Measurements from ENCODE around the gene ADCY7. TPM values are rescaled to one million over a fixed set of nuclear protein-coding genes. Genes with fewer than 3 reads are reported as not detected.

Gene ADCY7
- total RNA-seq, 1 experiment from 2014 or later: 5.9 TPM

- TF ChIP-seq ELF4 (CRISPR knock-in tag; IDR thresholded peaks at IDR 0.05; ENCODE audit: low read depth) (no peak), ERG (CRISPR knock-in tag; IDR thresholded peaks at IDR 0.05) (no peak)
Observed at GRCh38 chr16:50263940-50264929, 2.1 kb upstream of the ADCY7 start (continued).

GRCh38 chr16:50265260-50265659, 1.1 kb upstream of the ADCY7 start:
- Mint-ChIP-seq H3K9me3 (peaks cover 3% of the 10 kb centered on the region; the same call in 1 of the 2 replicates), H3K36me3 (no peaks in the 10 kb centered on the region), H3K4me3 (no peak overlapping the region), H3K27me3 (ENCODE audit: low read depth) (no peaks in the 10 kb centered on the region; the same call in 1 of the 2 replicates), H3K4me1 (peaks cover 12% of the 10 kb centered on the region), H3K27ac (no peak overlapping the region)
- TF ChIP-seq TP53 (CRISPR knock-in tag; IDR thresholded peaks at IDR 0.05): no peak
- no peak for TF ChIP-seq ESRRA (CRISPR knock-in tag; IDR thresholded peaks at IDR 0.05; ENCODE audit: borderline replicate concordance)
- TF ChIP-seq ATF6 (CRISPR knock-in tag; IDR thresholded peaks at IDR 0.05): no peak
- DNase-seq (ENCODE audit: low spot score): no peak
- ATAC-seq: peak; percentile 50
- ChIA-PET CTCF (no interaction called here), POLR2A (no interaction called here)

- no peaks in the 10 kb centered on the region for H3K9me3 Mint-ChIP-seq
- ChIA-PET POLR2A (interaction anchor here (0.6 kb wide), 1 partner anchor 386 kb away, joined by 4 read pairs; no protein-coding TSS in a partner anchor), CTCF (interaction anchor here (0.6 to 1.1 kb wide), 2 partner anchors 55 to 241 kb away, joined by 3 read pairs; partner anchors contain the start of gene CNEP1R1)
- no peak overlapping the region for H3K27ac Mint-ChIP-seq
- ATAC-seq (no peak), DNase-seq (ENCODE audit: low spot score) (no peak)
- TF ChIP-seq ERG (CRISPR knock-in tag; IDR thresholded peaks at IDR 0.05) (no peak), MLX (CRISPR knock-in tag; IDR thresholded peaks at IDR 0.05) (no peak), CREM (CRISPR knock-in tag; IDR thresholded peaks at IDR 0.05) (no peak), FOXJ3 (CRISPR knock-in tag; IDR thresholded peaks at IDR 0.05; ENCODE audit: borderline replicate concordance) (no peak)
- no peaks in the 10 kb centered on the region for H3K36me3 Mint-ChIP-seq
- peaks cover 12% of the 10 kb centered on the region for H3K4me1 Mint-ChIP-seq
- no peak overlapping the region for H3K4me3 Mint-ChIP-seq
- H3K27me3 Mint-ChIP-seq (ENCODE audit: low read depth): no peaks in the 10 kb centered on the region; the same call in 1 of the 2 replicates
Observed at GRCh38 chr16:50265716-50266336, 525 bp upstream of the ADCY7 start.

- ChIA-PET CTCF (interaction anchor here (1.0 to 1.1 kb wide), 3 partner anchors 22 to 60 kb away, joined by 3 read pairs; no protein-coding TSS in a partner anchor), POLR2A (no interaction called here)
- DNase-seq (ENCODE audit: low spot score): no peak
- Mint-ChIP-seq H3K4me3 (no peak overlapping the region), H3K36me3 (no peaks in the 10 kb centered on the region), H3K9me3 (no peaks in the 10 kb centered on the region), H3K27ac (no peak overlapping the region), H3K27me3 (ENCODE audit: low read depth) (no peaks in the 10 kb centered on the region; the same call in 1 of the 2 replicates), H3K4me1 (peaks cover 12% of the 10 kb centered on the region)
- ATAC-seq: no peak
- TF ChIP-seq ZNF281 (CRISPR knock-in tag; IDR thresholded peaks at IDR 0.05): no peak
- TF ChIP-seq AR (CRISPR knock-in tag; IDR thresholded peaks at IDR 0.05): no peak
- no peak for TF ChIP-seq MAX (CRISPR knock-in tag; IDR thresholded peaks at IDR 0.05)
- TF ChIP-seq MLX (CRISPR knock-in tag; IDR thresholded peaks at IDR 0.05): no peak
Observed at GRCh38 chr16:50267151-50267631, 840 bp downstream of the ADCY7 start.

Data from WTC11 (cell line).